SK-N-SH treated with all-trans-retinoic acid at 6 μM for 48 hours (cell line): ENCODE measurements around the gene CD276.
A peak's percentile ranks its signal among the peaks of the same experiment; 100 is the strongest.
"Not testable (repeated sequence)": the region's sequence is repeated elsewhere in the genome, so short reads cannot be mapped to it uniquely, and the experiment has no call there.

Source experiments
- ATAC-seq: fragments of 200-7000 bp; cut with Tn5 transposase; 3 replicates; pipeline ENCODE4 v1.9.1; 2020; ENCODE audit warnings: mild to moderate bottlenecking, moderate library complexity
- ARNTL ChIP-seq: fragments of 450-650 bp; formaldehyde crosslinking; IDR thresholded peaks from 2 replicates; pipeline ENCODE4 v1.5.0; 2020; ENCODE audit warnings: low read depth, mild to moderate bottlenecking, moderate library complexity, borderline replicate concordance
- BACH2 ChIP-seq: fragments of 250-450 bp; sonication (Bioruptor Pico); IDR thresholded peaks from 2 replicates; pipeline ENCODE4 v1.9.0; 2021; ENCODE audit warnings: mild to moderate bottlenecking, borderline replicate concordance
- CREB5 ChIP-seq: fragments of 250-450 bp; sonication (Bioruptor Pico); IDR thresholded peaks from 2 replicates; pipeline ENCODE4 v1.5.1; 2020; ENCODE audit warnings: low read depth, mild to moderate bottlenecking, moderate library complexity
- ESRRG ChIP-seq: fragments of 250-450 bp; sonication (Bioruptor Pico); IDR thresholded peaks from 2 replicates; pipeline ENCODE4 v1.6.1; 2021; ENCODE audit warnings: mild to moderate bottlenecking
- GLIS3 ChIP-seq: fragments of 250-450 bp; sonication (Bioruptor Pico); IDR thresholded peaks from 2 replicates; pipeline ENCODE4 v1.5.0; 2020; ENCODE audit warnings: mild to moderate bottlenecking, moderate library complexity
- OSR1 ChIP-seq: fragments of 250-450 bp; sonication (Bioruptor Pico); IDR thresholded peaks from 2 replicates; pipeline ENCODE4 v1.8.0; 2022; ENCODE audit warnings: moderate library complexity, mild to moderate bottlenecking, inconsistent platforms
- PATZ1 ChIP-seq: fragments of 250-450 bp; sonication (Bioruptor Pico); IDR thresholded peaks from 2 replicates; pipeline ENCODE4 v1.8.0; 2020; ENCODE audit warnings: mild to moderate bottlenecking, moderate library complexity, borderline replicate concordance
- RARB ChIP-seq: fragments of 250-450 bp; sonication (Bioruptor Pico); IDR thresholded peaks from 2 replicates; pipeline ENCODE4 v1.8.0; 2021; ENCODE audit warnings: mild to moderate bottlenecking, moderate library complexity
- SNAI2 ChIP-seq: fragments of 250-450 bp; sonication (Bioruptor Pico); IDR thresholded peaks from 2 replicates; pipeline ENCODE4 v1.5.0; 2020; ENCODE audit warnings: mild to moderate bottlenecking, moderate library complexity
- TCF4 ChIP-seq: fragments of 250-450 bp; sonication (Bioruptor Pico); IDR thresholded peaks from 2 replicates; pipeline ENCODE4 v1.8.0; 2021; ENCODE audit warnings: mild to moderate bottlenecking, moderate library complexity, borderline replicate concordance
- TOX ChIP-seq: fragments of 250-450 bp; sonication (Bioruptor Pico); IDR thresholded peaks from 2 replicates; pipeline ENCODE4 v1.8.0; 2021; ENCODE audit warnings: mild to moderate bottlenecking, moderate library complexity, borderline replicate concordance
- TSHZ2 ChIP-seq: fragments of 250-450 bp; sonication (Bioruptor Pico); IDR thresholded peaks from 2 replicates; pipeline ENCODE4 v1.5.0; 2020; ENCODE audit warnings: mild to moderate bottlenecking, moderate library complexity
- ZC3H10 ChIP-seq: fragments of 250-450 bp; sonication (Bioruptor Pico); IDR thresholded peaks from 2 replicates; pipeline ENCODE4 v1.5.1; 2021; ENCODE audit warnings: mild to moderate bottlenecking, moderate library complexity
- ZFP30 ChIP-seq: fragments of 450-650 bp; formaldehyde crosslinking; IDR thresholded peaks from 2 replicates; pipeline ENCODE4 v1.5.0; 2022; ENCODE audit warnings: mild to moderate bottlenecking, moderate library complexity
- ZNF70 ChIP-seq: fragments of 450-650 bp; formaldehyde crosslinking; IDR thresholded peaks from 2 replicates; pipeline ENCODE4 v1.5.0; 2020; ENCODE audit warnings: mild to moderate bottlenecking, moderate library complexity
- ZNF8 ChIP-seq: fragments of 450-650 bp; formaldehyde crosslinking; IDR thresholded peaks from 2 replicates; pipeline ENCODE4 v1.5.0; 2020; ENCODE audit warnings: mild to moderate bottlenecking, moderate library complexity
- TF ChIP-seq, protein P1 (sequence below): fragments of 250-450 bp; sonication (Bioruptor Pico); IDR thresholded peaks from 2 replicates; pipeline ENCODE4 v1.8.0; 2021; ENCODE audit warnings: low read depth, mild to moderate bottlenecking, moderate library complexity, borderline replicate concordance

The CD276 gene

GRCh38 chr15:73683777-73684580, at the start of gene CD276:
Gene CD276, plus strand, starts transcription at chr15:73684383. Its CDS starts 15,257 bp downstream, at chr15:73699640.
- TF ChIP-seq SNAI2 (CRISPR knock-in tag) (no peak), GLIS3 (CRISPR knock-in tag) (no peak), OSR1 (no peak), ARNTL (CRISPR knock-in tag) (no peak), TCF4 (CRISPR knock-in tag) (no peak), TSHZ2 (CRISPR knock-in tag) (no peak), ESRRG (no peak), ZFP30 (CRISPR knock-in tag) (no peak; the same call in 1 of the 2 replicates), ZNF8 (CRISPR knock-in tag) (no peak), TOX (CRISPR knock-in tag) (no peak), BACH2 (CRISPR knock-in tag) (no peak), ZNF70 (CRISPR knock-in tag) (no peak), RARB (CRISPR knock-in tag) (no peak)
- TF ChIP-seq, protein P1, sequence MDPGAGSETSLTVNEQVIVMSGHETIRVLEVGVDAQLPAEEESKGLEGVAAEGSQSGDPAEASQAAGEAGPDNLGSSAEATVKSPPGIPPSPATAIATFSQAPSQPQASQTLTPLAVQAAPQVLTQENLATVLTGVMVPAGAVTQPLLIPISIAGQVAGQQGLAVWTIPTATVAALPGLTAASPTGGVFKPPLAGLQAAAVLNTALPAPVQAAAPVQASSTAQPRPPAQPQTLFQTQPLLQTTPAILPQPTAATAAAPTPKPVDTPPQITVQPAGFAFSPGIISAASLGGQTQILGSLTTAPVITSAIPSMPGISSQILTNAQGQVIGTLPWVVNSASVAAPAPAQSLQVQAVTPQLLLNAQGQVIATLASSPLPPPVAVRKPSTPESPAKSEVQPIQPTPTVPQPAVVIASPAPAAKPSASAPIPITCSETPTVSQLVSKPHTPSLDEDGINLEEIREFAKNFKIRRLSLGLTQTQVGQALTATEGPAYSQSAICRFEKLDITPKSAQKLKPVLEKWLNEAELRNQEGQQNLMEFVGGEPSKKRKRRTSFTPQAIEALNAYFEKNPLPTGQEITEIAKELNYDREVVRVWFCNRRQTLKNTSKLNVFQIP (CRISPR knock-in tag), result no peak
- TF ChIP-seq, all 23 proteins: peak for 0
- peak; percentile 80 for ATAC-seq

DNA sequence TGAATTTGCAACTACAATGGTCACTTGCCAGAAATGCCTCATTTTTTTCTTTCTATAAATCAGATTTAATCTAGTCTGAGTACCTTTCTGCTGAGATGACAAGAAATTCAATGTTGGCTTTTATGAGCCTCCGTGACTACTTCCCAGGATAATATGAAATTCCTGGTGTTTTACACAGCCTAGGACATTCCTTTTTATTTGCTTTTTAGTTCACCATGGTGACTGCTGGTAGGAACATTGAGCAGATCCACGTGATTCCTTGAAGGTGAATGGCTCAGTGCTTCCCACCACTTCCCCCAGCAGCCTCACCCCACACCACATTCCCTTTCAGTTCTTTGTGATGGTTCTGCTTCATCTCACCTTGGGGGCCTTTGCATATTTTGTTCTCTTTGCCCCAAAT, 46.7 kb upstream of the CD276 start:
- ATAC-seq, result no peak
- no peak for TF ChIP-seq SNAI2 (CRISPR knock-in tag)
- TF ChIP-seq PATZ1 (CRISPR knock-in tag), result no peak
- TF ChIP-seq, protein P1 (CRISPR knock-in tag), result no peak
- no peak for TF ChIP-seq ESRRG
- no peak for TF ChIP-seq CREB5 (CRISPR knock-in tag)
- TF ChIP-seq ZC3H10, result no peak
- TF ChIP-seq, all 23 proteins: peak for 0

DNA sequence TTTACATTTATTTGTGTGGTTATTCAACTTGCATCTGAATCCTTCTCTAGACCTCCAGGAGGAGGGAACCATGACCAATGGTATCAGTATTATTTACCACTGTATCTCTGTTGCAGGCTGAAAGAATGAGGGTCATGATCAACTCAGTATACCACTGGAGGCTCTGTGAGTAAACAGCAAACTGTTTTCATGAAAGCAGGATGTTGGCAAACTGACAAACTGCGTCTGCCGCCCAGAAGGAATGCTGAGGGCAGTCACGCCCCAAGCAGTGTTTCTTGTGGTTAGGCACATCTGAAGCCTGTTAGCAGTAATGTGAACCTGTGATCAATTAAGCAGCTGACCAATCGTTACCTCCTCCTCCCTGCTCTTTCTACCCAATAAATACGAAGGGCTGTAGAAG, 44.7 kb upstream of the CD276 start:
- not testable (repeated sequence) for ATAC-seq
